ENCODE data around the gene ADGRF4.
"Not testable (repeated sequence)": the region's sequence is repeated elsewhere in the genome, so short reads cannot be mapped to it uniquely, and the experiment has no call there.

The ADGRF4 gene

GRCh38 chr6:47740714-47741113 is 42.3 kb downstream of the ADGRF4 start:
- DNase-seq: no peak

- DNase-seq: no peak
Measured at GRCh38 chr6:47741807-47742206, 43.4 kb downstream of the ADGRF4 start.

DNA sequence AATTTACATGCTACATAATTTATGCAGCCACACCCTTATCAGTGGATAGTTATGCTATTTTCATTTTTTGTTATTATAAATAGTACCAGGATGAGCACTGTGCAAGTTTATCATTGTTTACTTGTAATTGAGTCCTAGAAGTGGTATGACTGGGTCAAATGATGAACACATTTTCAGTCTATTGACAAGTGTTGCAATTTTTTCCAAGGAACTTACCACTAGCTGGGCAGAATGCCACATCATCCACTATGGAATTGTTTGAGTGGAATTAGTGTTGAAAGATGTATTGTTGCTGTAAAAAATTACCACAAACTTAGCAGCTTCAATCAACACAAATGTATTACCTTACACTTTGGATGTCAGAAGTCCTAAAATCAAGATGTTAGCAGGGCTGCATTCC is 45.4 kb downstream of the ADGRF4 start:
- no peak for DNase-seq

- DNase-seq: not testable (repeated sequence)
Measured at GRCh38 chr6:47745269-47745668, 46.9 kb downstream of the ADGRF4 start.

DNA sequence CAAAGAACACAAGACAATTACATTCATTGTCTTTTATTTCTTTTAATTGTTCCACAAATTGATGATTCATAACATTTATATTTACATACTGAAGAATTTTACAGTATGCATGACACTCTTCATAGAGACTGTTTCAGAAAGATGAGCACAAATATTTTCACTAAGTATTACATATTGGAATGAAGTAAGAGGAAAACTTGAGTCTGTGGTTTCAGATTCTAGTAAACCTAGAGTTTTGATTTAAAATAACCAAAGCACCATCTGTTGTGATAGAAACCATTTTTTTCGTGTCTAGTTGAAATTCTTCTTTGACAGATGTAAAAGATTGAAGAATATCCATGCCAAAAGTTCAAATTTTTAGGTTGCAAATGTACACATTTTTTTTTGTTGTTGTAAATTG is 51.4 kb downstream of the ADGRF4 start:
- DNase-seq: no peak

DNA sequence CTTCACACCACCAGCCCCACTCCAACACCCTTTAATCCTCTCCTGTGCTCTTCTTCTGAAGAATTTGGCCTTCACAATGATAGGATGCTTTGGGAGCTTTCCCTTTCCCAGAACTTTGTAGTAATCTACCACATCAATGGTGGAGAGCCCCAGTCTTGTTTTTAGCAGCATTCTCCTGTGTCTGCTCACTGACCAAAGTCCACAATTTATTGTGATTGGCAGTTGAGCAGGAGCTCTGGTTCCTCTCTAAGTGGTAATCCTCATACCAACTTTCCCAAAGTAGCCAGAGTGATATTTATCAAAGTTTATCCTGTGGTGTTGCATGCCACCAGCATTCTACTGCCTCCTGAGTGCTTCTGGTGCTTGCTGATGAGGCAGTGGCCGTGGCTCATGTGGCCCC is 54.4 kb downstream of the ADGRF4 start:
- DNase-seq: no peak

DNA sequence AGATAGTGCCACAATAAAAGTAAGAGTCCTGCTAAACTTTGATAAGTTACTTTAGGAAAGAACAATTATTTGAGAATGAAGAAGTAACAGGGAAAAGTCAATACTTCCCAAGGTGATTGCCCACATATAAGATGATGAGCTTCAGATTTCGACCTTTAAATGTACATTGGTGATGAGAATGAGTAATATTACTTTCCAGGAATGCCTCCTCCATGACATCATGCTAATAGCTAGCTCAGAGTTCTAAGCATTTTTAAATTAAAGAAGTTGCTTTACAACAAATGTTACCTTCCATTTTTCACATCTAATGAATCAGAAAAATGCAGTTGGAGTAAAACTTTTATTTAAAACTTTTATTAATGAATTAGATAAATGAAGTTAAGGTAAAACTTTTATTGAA is 61.0 kb downstream of the ADGRF4 start:
- no peak for DNase-seq

DNA sequence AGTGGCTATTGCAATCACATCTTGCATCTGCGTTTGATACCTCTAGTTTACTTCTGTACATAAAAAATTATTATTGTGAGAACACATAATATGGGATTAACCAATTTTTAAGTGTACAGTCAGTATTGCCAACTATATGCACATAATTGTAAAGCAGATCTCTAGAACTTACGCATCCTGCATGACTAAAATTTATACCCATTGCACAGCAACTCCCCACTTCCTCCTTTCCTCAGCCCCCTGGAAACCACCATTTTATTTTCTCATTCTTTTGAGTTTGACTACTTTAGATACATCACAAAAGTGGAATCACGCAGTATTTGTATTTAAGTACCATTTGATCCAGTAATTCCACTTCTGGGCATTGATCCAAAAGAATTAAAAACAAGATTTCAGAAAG is 64.1 kb downstream of the ADGRF4 start:
- DNase-seq: no peak

DNA sequence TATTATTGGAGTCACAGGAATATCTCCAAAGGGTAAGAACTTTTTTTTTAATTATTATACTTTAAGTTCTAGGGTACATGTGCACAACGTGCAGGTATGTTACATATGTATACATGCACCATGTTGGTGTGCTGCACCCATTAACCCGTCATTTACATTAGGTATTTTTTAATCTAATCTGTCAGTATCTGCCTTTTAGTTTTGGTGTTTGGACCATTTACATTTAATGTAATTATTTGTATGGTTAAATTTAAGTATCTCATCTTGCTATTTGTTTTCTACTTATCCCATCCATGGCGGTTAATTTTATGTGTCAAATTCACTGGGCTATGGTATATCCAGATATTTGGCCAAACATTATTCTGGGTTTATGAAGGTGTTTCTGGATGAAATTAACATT is 68.1 kb downstream of the ADGRF4 start:
- DNase-seq: no peak

DNA sequence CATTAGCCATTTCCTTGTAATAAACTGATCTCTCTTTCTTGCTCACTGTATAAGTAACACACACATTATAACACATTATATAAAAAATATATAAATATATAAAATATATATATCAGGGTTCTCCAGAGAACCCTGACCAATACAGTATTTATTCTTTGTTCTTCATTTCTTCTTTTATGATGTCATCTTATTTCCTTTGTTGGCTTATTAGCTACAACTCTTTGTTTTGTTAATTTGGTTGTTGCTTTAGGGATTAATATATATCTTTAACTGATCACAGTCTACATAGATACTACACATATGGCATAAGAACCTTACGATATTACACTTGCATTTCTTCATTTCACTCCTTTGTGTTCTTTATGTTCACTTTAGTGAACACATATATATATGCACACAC is 68.7 kb downstream of the ADGRF4 start:
- no peak for DNase-seq

DNA sequence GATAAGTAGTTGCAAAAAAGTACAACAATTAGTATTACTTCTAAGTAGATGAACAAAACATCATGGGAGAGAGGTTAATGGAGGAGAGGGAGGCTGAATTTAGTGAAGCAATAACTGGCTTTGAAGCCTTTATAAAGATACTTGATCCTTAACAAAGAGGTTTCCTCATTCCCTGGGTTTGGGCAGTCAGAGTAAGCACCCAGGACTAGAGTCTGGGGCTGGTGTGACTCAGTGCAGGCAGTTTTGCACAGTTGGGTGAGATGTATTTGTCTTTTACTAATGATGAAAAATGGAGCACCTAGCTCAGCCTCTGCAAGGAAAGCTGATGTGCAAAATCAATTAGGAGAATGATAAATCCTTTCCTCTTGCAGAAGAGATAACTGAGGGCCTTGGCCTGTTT is 71.6 kb downstream of the ADGRF4 start:
- no peak for DNase-seq
